K562 (cell line): ENCODE data around the gene UTP14A. TPM values are rescaled to one million over a fixed set of nuclear protein-coding genes. Genes with fewer than 3 reads are reported as not detected.

Experiments
- ATF1 ChIP-seq, 2 experiments: fragments of 450-650 bp in 1 of 2; IDR thresholded peaks; 2 replicates each; pipeline ENCODE4 v1.6.1; 2016; ENCODE audit warnings: missing compliant biosample characterization in 1 of 2, missing genetic modification characterization in 1 of 2
- BRCA1 ChIP-seq, 2 experiments: fragments of 450-650 bp in 1 of 2; sonication (generic) in 1 of 2; formaldehyde crosslinking in 1 of 2; IDR thresholded peaks; 2 replicates each; pipeline versions ENCODE4 v1.5.0 to v1.6.1; 2017 to 2020; ENCODE audit warnings: mild to moderate bottlenecking in 1 of 2, missing genetic modification reagents in 1 of 2
- CTCF ChIP-seq, 3 experiments: IDR thresholded peaks in 2 of 3; conservative IDR thresholded peaks in 1 of 3; 2 replicates each; pipeline ENCODE4 v1.5.1; 2011 to 2012; ENCODE audit warnings: low read length in 3 of 3, mild to moderate bottlenecking in 3 of 3, control low read depth in 2 of 3, improper control_type of control experiment in 1 of 3, inconsistent platforms in 1 of 3, low read depth in 1 of 3, mixed read lengths in 1 of 3, moderate library complexity in 1 of 3; ENCODE audit not compliant: insufficient read depth in 2 of 3
- GABPA ChIP-seq: fragments of 200-800 bp; sonication (Bioruptor generic); conservative IDR thresholded peaks from 2 replicates; pipeline ENCODE4 v1.6.1; 2016; ENCODE audit warnings: low read depth, missing genetic modification characterization, missing compliant biosample characterization
- KAT7 ChIP-seq: sonication (generic); formaldehyde crosslinking; IDR thresholded peaks from 2 replicates; pipeline ENCODE4 v1.8.0; 2022; ENCODE audit warnings: missing genetic modification reagents, mild to moderate bottlenecking, borderline replicate concordance
- MCM2 ChIP-seq: fragments of 450-650 bp; IDR thresholded peaks from 2 replicates; pipeline ENCODE4 v1.6.1; 2017; ENCODE audit warnings: low read depth, mild to moderate bottlenecking
- MTF1 ChIP-seq: fragments of 250-450 bp; sonication (Bioruptor Pico); IDR thresholded peaks from 2 replicates; pipeline ENCODE4 v1.9.0; 2021; ENCODE audit warnings: moderate library complexity, mild to moderate bottlenecking, inconsistent platforms, borderline replicate concordance
- MYC ChIP-seq, 2 experiments: fragments of 250-450 bp in 1 of 2; sonication (Bioruptor Pico) in 1 of 2; IDR thresholded peaks; 2 replicates each; pipeline versions ENCODE4 v1.5.1 to v1.6.1; 2012 to 2021; ENCODE audit warnings: low read depth in 2 of 2, borderline replicate concordance in 1 of 2, improper control_type of control experiment in 1 of 2, low read length in 1 of 2, mild to moderate bottlenecking in 1 of 2, moderate library complexity in 1 of 2
- NCOA4 ChIP-seq: fragments of 450-650 bp; IDR thresholded peaks from 2 replicates; pipeline ENCODE4 v1.6.1; 2018; ENCODE audit warnings: mild to moderate bottlenecking; ENCODE audit not compliant: partially characterized antibody
- POU5F1 ChIP-seq: fragments of 150-350 bp; IDR thresholded peaks from 2 replicates; pipeline ENCODE4 v1.6.1; 2014; ENCODE audit warnings: borderline replicate concordance, low read length, low read depth, mild to moderate bottlenecking; ENCODE audit not compliant: partially characterized antibody
- SMAD3 ChIP-seq: fragments of 450-650 bp; formaldehyde crosslinking; conservative IDR thresholded peaks from 2 replicates; pipeline ENCODE4 v1.4.0; 2020; ENCODE audit warnings: mild to moderate bottlenecking
- SMARCE1 ChIP-seq: fragments of 450-650 bp; IDR thresholded peaks from 2 replicates; pipeline ENCODE4 v1.7.1; 2016; ENCODE audit warnings: mild to moderate bottlenecking
- TAF7 ChIP-seq: fragments of 450-650 bp; IDR thresholded peaks from 2 replicates; pipeline ENCODE4 v1.6.1; 2016; ENCODE audit warnings: missing genetic modification characterization, missing compliant biosample characterization
- THAP7 ChIP-seq: fragments of 250-450 bp; sonication (Bioruptor Pico); IDR thresholded peaks from 2 replicates; pipeline ENCODE4 v1.5.0; 2021
- U2AF1 ChIP-seq: fragments of 200-400 bp; formaldehyde crosslinking; optimal IDR thresholded peaks from 2 replicates; pipeline ENCODE3; 2017; ENCODE audit warnings: mild to moderate bottlenecking, low read depth, low read length, moderate library complexity
- USF2 ChIP-seq: sonication (generic); formaldehyde crosslinking; IDR thresholded peaks from 2 replicates; pipeline ENCODE4 v1.5.0; 2020; ENCODE audit warnings: missing genetic modification reagents
- ZBTB7A ChIP-seq: IDR thresholded peaks from 2 replicates; pipeline ENCODE4 v1.6.1; 2011; ENCODE audit warnings: low read depth, mild to moderate bottlenecking, low read length, moderate library complexity, borderline replicate concordance; ENCODE audit not compliant: control insufficient read depth
- ZC3H4 ChIP-seq: sonication (generic); formaldehyde crosslinking; IDR thresholded peaks from 2 replicates; pipeline ENCODE4 v1.9.0; 2021; ENCODE audit warnings: missing genetic modification reagents, borderline replicate concordance
- ZNF253 ChIP-seq: fragments of 250-450 bp; sonication (Bioruptor Pico); conservative IDR thresholded peaks from 2 replicates; pipeline ENCODE4 v1.6.1; 2021; ENCODE audit warnings: mild to moderate bottlenecking
- ZNF3 ChIP-seq: fragments of 250-450 bp; sonication (Bioruptor Pico); IDR thresholded peaks from 2 replicates; pipeline ENCODE4 v1.5.0; 2021; ENCODE audit warnings: mild to moderate bottlenecking, moderate library complexity
- ZNF699 ChIP-seq: fragments of 250-450 bp; sonication (Bioruptor Pico); IDR thresholded peaks from 2 replicates; pipeline ENCODE4 v1.8.0; 2021; ENCODE audit warnings: mild to moderate bottlenecking, moderate library complexity; ENCODE audit not compliant: insufficient replicate concordance
- polyA plus RNA-seq, 8 experiments: library from polyadenylated mRNA; depleted of rRNA in 4 of 8; stranded (reverse) in 5 of 8; unstranded in 3 of 8; fragments of >200 nt; fragmentation: Nextera tagmentation in 2 of 8; fragmentation: Illumina TruSeq in 1 of 8; extraction: Ambion mirVana in 2 of 8; extraction: Trizol in 1 of 8; gene quantifications; 2 replicates each; pipeline versions ENCODE4 v1.2.1 to v1.2.3, GENCODE V29; 2011 to 2014; ENCODE audit warnings: inconsistent platforms in 1 of 8, missing spikeins in 1 of 8
- total RNA-seq, 7 experiments: library from RNA; depleted of rRNA in 6 of 7; stranded (reverse); fragments of >200 nt in 6 of 7; fragmentation: Illumina TruSeq in 2 of 7; extraction: Trizol in 2 of 7; gene quantifications; 2 replicates each; pipeline versions ENCODE4 v1.2.1 to v1.2.3, GENCODE V29; 2011 to 2021; ENCODE audit warnings: low replicate concordance in 1 of 7

UTP14A gene
- total and polyA plus RNA-seq, 9 of the 15 experiments (the other 6 are each of a cell fraction or from before 2014, with no cell fraction given): 30.5 to 91.0 (median 64.1) TPM

- TF ChIP-seq USF2 (CRISPR knock-in tag) (no peak), NCOA4 (no peak), SMARCE1 (no peak), ZBTB7A (peak; percentile 71; the same call in 1 of the 2 replicates), THAP7 (CRISPR knock-in tag) (no peak), ATF1 (CRISPR knock-in tag; IDR thresholded peaks at IDR 0.05) (no peak), ATF1 (tag; IDR thresholded peaks at IDR 0.05) (peak; percentile 65), GABPA (tag) (peak; percentile 81), ZNF3 (CRISPR knock-in tag) (no peak), TAF7 (tag) (peak; percentile 79; the same call in 1 of the 2 replicates), POU5F1 (no peak), SMAD3 (CRISPR knock-in tag) (no peak), KAT7 (CRISPR knock-in tag) (0 out of 2 replicates have a peak, but pooled peaks have one; percentile 69), U2AF1 (no peak), MYC (IDR thresholded peaks at IDR 0.05; ENCODE audit: low read depth, low read length) (no peak), MYC (CRISPR knock-in tag; IDR thresholded peaks at IDR 0.05; ENCODE audit: borderline replicate concordance, low read depth) (no peak), BRCA1 (IDR thresholded peaks at IDR 0.05) (no peak), BRCA1 (CRISPR knock-in tag; IDR thresholded peaks at IDR 0.05) (no peak), ZNF253 (CRISPR knock-in tag) (no peak), MTF1 (CRISPR knock-in tag) (no peak), ZNF699 (CRISPR knock-in tag) (no peak), MCM2 (no peak), ZC3H4 (CRISPR knock-in tag) (no peak), CTCF (IDR thresholded peaks at IDR 0.05 in 2 of 3, conservative IDR thresholded peaks at IDR 0.05 in 1 of 3; ENCODE audit: insufficient read depth in 2 of 3, low read depth in 1 of 3, low read length in 3 of 3) (no peak)
Measured at GRCh38 chrX:129961180-129962083, 55.5 kb downstream of the UTP14A start (continued).
